Measurements from ENCODE around the gene ITPRIP. TPM values are rescaled to one million over a fixed set of nuclear protein-coding genes. Genes with fewer than 3 reads are reported as not detected.

The ITPRIP gene
- total and polyA plus RNA-seq, 3 experiments from 2014 or later: 12.8 to 23.1 (median 13.1) TPM

Other genes with a start within 250 kb of the ITPRIP start
- gene SFR1, start 216.3 kb downstream of the ITPRIP start, total RNA-seq: 10 to 100 TPM; 13.6 to 15.5 TPM
- 13.7 TPM for gene SFR1, start 216.3 kb downstream of the ITPRIP start, polyA plus RNA-seq
- under 1 TPM in 1 of 2 experiments, not detected in 1; 0.07 TPM for gene CFAP43, start 106.1 kb downstream of the ITPRIP start, total RNA-seq
- not detected for gene CFAP43, start 106.1 kb downstream of the ITPRIP start, polyA plus RNA-seq
- 100 to 1,000 TPM; 122 TPM for gene GSTO1, start 83.6 kb downstream of the ITPRIP start, total RNA-seq
- gene GSTO1, start 83.6 kb downstream of the ITPRIP start, polyA plus RNA-seq: 167 TPM
- 1 to 10 TPM in 1 of 2 experiments, under 1 TPM in 1; 0.93 to 1.1 TPM for gene GSTO2, start 69.3 kb downstream of the ITPRIP start, total RNA-seq
- gene GSTO2, start 69.3 kb downstream of the ITPRIP start, polyA plus RNA-seq: 0.60 TPM
- gene CFAP58, start 15.4 kb upstream of the ITPRIP start, total RNA-seq: under 1 TPM in 1 of 2 experiments, not detected in 1; 0.07 TPM
- gene CFAP58, start 15.4 kb upstream of the ITPRIP start, polyA plus RNA-seq: not detected